GM21360 (cell line): ENCODE measurements around the gene JMJD6.

Source experiments
- ATAC-seq: cut with Tn5 transposase; IDR thresholded peaks from one replicate; pipeline ENCODE4 v1.9.1; 2021; ENCODE audit warnings: mild to moderate bottlenecking, moderate library complexity; ENCODE audit not compliant: unreplicated experiment

The JMJD6 gene

DNA sequence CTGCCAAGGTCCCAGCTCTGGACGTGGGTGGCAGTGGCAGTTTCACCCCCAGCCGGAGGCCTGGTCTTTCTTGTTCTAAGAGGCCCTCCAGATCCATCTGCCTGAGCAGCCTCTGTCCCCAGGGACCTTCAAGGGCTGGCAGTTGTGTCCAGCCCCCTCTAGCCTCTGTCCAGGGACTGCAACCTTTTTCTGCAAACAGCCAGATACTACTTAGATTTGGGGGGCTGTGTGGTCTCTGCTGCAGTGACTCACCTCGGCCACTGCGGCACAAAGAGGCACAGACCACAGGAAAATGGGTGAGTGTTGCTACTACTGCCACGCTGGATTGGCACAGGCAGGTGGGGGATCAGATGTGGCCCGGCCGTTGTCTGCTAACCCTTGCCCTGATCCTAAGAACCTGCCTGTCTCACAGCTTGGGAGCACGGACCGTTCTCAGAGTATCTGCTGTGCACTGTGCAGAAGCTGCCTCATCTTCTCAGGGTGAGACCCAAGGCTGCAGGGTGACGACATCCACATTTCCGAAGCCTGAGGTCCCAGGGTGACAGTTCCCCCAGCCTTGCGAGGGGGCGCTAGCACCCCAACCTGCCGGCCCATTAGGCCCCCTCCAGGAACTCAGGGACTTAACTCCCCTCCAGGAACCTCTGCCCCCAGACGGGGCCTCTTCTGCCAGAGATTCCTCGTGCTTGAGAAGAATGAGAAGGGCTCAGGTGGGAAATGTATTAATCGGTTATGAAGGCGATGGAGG, 43.2 kb downstream of the JMJD6 start:
- no peak for ATAC-seq

DNA sequence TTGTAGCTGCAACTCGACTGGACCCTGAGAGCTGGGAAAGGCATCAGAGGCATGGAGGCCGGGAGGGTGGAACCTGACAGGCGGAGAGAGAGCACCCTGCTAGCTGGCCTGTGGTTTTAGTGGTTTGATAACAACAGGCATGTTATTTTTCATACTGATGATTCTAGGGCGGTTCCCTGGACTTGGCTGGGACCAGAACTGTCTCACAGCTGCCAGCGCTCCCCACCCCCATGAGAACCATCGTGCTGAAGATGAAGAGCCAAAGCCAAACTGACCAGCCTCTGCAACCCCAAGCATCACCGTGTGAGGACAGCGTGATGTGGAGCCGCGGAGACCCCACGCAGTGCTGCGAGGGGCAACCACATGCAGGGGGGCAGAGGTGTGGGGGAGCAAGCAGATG, 44.1 kb downstream of the JMJD6 start:
- ATAC-seq = no peak

- no peak for ATAC-seq
These were observed 44.9 kb downstream of the JMJD6 start for GRCh38 chr17:76681222-76682137.

- no peak for ATAC-seq
These were observed 47.2 kb downstream of the JMJD6 start for GRCh38 chr17:76679239-76679638.

GRCh38 chr17:76678330-76678729, 48.1 kb downstream of the JMJD6 start:
- ATAC-seq = no peak

DNA sequence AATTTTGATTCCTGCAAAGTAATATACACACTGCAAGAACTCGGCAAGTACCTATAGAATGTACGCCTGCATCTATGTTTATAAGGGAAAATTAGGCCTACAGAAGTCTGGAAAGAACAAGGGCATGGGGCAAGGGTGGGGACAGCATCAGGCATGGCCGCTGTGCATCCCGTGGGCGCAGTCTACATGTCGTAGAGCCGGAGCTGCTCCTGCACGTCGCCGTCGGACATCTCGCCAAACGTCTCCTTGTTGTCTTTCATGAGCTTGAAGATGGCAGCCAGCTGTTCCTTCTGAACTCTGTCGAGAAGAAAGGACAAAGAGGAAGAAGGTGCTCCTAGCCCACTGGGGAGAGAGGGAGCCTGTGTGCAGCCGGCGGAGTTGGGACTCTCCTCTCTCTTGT, 49.0 kb downstream of the JMJD6 start:
- ATAC-seq = no peak

DNA sequence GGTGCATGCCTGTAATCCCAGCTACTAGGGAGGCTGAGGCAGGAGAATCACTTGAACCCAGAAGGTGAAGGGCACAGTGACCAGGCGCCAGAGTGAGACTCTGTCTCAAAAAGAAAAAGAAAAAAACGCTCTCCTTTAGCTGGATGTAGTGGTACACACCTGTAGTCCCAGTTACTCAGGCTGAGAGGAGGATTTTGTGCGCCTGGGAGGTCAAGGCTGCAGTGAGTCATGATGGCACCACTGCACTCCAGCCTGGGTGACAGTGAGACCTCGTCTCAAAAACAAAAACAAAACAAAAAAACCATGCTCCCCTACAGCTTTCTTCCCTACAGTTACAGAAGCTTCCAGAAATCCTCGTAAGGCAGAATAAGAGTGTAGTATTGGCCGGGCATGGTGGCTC, 49.8 kb downstream of the JMJD6 start:
- no peak for ATAC-seq

DNA sequence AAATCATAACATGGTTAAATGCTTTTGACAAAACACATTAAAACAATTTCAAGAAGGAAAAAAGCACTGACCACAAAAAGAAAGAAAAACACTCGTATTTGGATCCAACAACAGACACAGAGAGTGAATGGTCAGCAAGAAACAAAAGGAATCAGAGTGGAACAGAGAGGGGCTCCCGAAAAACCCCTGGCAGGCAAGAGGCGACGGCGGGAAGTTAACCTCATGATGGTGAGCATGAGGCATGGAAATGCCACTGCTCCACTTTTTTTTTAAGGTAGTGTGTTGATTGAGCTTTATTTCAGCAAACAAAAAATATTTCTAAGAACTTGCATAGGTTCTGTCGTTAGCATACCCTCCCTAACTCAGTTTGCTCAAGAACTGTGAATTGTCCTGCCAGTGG, 50.8 kb downstream of the JMJD6 start:
- ATAC-seq = no peak

GRCh38 chr17:76674600-76674999, 51.8 kb downstream of the JMJD6 start:
- no peak for ATAC-seq

DNA sequence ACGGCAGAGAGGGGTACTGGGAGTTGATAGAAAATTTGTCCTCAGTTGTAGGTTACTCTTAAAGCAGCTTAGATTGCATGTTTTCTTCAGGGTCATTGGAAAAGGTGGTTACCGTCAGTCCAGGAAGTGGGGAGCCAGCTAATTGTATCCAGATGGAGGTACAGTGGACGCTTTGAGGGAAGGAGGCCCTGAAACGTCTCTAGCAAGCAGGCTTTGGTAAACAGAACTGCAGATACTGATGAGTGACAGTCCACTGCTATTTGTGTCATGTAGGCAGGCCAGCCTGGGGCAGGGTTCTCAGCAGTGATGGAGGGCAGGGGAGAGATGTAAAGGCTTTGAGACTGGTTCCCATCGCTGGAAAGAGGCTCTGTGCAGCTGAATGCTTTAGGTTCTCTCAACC, 52.7 kb downstream of the JMJD6 start:
- no peak for ATAC-seq

GRCh38 chr17:76672892-76673291, 53.5 kb downstream of the JMJD6 start:
- no peak for ATAC-seq

DNA sequence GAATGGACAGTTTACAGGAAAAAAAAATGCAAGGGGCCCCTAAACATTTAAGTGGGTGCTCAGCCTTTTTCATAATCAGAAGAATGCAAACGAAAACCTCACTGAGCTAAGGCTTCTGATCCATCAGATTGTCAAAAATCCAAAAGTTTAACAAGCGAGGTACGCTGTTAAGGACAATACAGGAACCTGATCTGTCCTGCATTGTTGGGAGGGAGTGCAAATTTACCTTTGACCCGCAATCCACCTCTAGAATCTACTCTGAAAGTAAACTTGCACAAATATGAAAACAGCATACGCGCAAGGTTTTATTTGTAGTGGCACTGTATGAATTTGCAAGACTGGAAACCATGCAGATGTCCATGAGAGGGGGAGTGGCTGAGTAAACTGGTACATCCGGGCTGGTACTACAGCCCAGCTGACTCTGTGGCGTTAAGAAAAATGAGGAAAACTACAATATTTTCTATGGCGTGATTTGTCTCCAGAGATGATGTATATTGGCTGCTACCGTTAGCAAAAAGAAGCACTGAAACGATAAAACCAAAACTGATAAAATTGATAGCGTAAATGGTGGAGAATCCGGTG, 54.0 kb downstream of the JMJD6 start:
- no peak for ATAC-seq

- ATAC-seq = peak; percentile 13
These were observed 54.5 kb downstream of the JMJD6 start for GRCh38 chr17:76671912-76672262.

- ATAC-seq = peak; percentile 96
These were observed 55.1 kb downstream of the JMJD6 start for GRCh38 chr17:76671123-76671911.

DNA sequence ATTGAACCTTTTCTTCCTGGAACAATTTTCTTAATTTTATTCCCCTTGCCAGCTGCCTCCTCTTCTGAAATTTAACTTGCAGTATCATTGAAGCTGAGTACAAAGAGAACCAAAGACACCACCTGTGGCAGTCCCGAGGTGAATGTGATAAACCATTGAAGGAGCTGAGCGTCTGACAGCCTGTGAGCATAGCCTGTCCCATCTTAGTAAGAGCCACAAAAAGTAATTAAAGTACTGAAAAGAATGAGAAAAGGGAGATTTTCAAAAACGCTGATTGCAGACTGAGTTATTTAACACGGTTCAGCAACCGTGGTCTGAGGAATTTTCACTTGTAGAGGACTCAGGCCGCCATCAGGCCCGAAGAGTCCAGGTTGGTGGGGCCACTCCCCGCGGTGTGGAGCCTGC, 55.7 kb downstream of the JMJD6 start:
- ATAC-seq = no peak

GRCh38 chr17:76670020-76670717, 56.2 kb downstream of the JMJD6 start:
- ATAC-seq = no peak
